Osteocyte (in vitro differentiated cells): ENCODE results near the gene C11orf24. TPM values are rescaled to one million over a fixed set of nuclear protein-coding genes. Genes with fewer than 3 reads are reported as not detected.
"Not testable (repeated sequence)": the region's sequence is repeated elsewhere in the genome, so short reads cannot be mapped to it uniquely, and the experiment has no call there.

Experiments
- DNase-seq: peaks from one replicate; pipeline ENCODE4 v3.0.0; 2021; ENCODE audit warnings: mixed read lengths; ENCODE audit not compliant: unreplicated experiment; ENCODE audit errors: extremely low spot score
- H3K27ac Mint-ChIP-seq: one replicate; pipeline ENCODE4 v1.8.0; 2021; ENCODE audit warnings: mild to moderate bottlenecking, mixed read lengths; ENCODE audit not compliant: unreplicated experiment
- H3K27me3 Mint-ChIP-seq: one replicate; pipeline ENCODE4 v1.8.0; 2021; ENCODE audit warnings: mixed read lengths; ENCODE audit not compliant: unreplicated experiment
- H3K36me3 Mint-ChIP-seq: one replicate; pipeline ENCODE4 v1.8.0; 2021; ENCODE audit warnings: mixed read lengths; ENCODE audit not compliant: unreplicated experiment
- H3K4me1 Mint-ChIP-seq: one replicate; pipeline ENCODE4 v1.8.0; 2021; ENCODE audit warnings: mixed read lengths; ENCODE audit not compliant: unreplicated experiment
- H3K4me3 Mint-ChIP-seq: one replicate; pipeline ENCODE4 v1.8.0; 2021; ENCODE audit warnings: mild to moderate bottlenecking, moderate library complexity, mixed read lengths; ENCODE audit not compliant: unreplicated experiment
- H3K9me3 Mint-ChIP-seq: one replicate; pipeline ENCODE4 v1.8.0; 2021; ENCODE audit warnings: mixed read lengths; ENCODE audit not compliant: unreplicated experiment
- CTCF ChIP-seq: fragments of 200-600 bp; sonication (generic); IDR thresholded peaks from 2 replicates; pipeline ENCODE4 v1.5.0; 2021; ENCODE audit warnings: antibody characterized with exemption, mild to moderate bottlenecking, moderate library complexity
- total RNA-seq: library from RNA; stranded (reverse); gene quantifications from 2 replicates; pipeline ENCODE4 v1.2.1, GENCODE V29; 2021

Gene C11orf24
- total RNA-seq, 1 donor from 2014 or later = 80.9 TPM

GRCh38 chr11:68302670-68303069 is 30.9 kb upstream of the C11orf24 start:
- no peak overlapping the region for H3K4me3 Mint-ChIP-seq
- H3K27me3 Mint-ChIP-seq = no peaks in the 10 kb centered on the region
- peaks cover 37% of the 10 kb centered on the region for H3K4me1 Mint-ChIP-seq
- DNase-seq = no peak
- no peak overlapping the region for H3K27ac Mint-ChIP-seq
- H3K36me3 Mint-ChIP-seq = no peaks in the 10 kb centered on the region
- no peaks in the 10 kb centered on the region for H3K9me3 Mint-ChIP-seq
- TF ChIP-seq CTCF = no peak

DNA sequence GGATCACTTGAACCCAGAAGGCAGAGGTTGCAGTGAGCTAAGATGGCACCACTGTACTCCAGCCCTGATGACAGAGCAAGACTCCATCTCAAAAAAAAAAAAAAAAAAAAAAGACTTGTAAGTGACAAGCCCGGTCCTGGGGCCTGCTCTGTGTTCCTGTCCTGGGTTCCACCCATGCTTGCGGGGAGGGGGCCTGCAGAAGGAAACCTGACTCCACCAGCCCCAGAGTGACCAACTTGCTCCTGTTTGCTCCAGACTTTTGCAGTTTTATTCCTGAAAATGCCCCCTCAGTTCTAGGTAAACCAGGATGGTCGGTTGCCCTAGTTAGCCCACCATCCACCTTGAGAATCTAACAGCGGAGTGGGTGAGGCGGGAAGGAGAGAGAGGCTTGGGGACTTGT is 30.5 kb upstream of the C11orf24 start:
- H3K36me3 Mint-ChIP-seq = no peaks in the 10 kb centered on the region
- DNase-seq = no peak
- H3K9me3 Mint-ChIP-seq = no peaks in the 10 kb centered on the region
- peaks cover 37% of the 10 kb centered on the region for H3K4me1 Mint-ChIP-seq
- H3K4me3 Mint-ChIP-seq = no peak overlapping the region
- H3K27ac Mint-ChIP-seq = no peak overlapping the region
- no peak for TF ChIP-seq CTCF
- H3K27me3 Mint-ChIP-seq = no peaks in the 10 kb centered on the region

DNA sequence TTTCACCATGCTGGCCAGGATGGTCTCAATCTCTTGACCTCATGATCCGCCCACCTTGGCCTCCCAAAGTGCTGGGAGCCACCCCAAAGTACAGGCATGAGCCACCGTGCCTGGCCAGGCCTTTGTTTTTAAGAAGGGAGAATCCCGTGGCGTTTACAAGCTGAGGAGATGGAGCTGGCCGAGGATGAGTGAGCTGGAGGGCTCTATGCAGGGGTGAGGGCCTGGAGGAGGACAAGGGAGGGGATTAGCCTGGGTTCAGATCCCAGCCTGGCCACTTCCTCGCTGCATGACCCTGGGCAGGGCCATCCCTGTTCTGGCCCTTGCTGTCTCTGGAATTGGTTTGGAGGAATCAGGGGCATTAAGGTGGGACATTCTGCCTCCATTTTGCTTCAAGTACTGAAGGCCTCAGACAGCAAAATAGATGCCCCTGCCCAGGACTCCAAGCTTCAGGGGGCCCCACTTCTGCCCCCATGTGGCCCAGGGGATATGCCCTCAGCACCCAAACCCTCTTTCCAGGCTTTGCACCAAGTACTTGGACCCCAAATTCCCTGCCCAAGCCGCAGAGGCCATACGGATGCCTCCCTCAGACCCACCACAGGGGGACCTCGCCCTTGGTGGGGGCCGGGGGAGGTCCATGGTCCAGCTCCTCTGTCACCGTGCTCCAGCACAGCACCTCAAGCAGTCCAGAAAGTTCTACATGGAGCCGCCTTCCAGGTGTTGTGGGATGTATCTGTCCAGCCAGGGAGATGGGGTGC is 28.5 kb upstream of the C11orf24 start:
- H3K4me3 Mint-ChIP-seq = no peak overlapping the region
- no peak for TF ChIP-seq CTCF
- H3K27ac Mint-ChIP-seq = no peak overlapping the region
- H3K4me1 Mint-ChIP-seq = peaks cover 24% of the 10 kb centered on the region
- H3K27me3 Mint-ChIP-seq = no peaks in the 10 kb centered on the region
- no peaks in the 10 kb centered on the region for H3K36me3 Mint-ChIP-seq
- no peak for DNase-seq
- H3K9me3 Mint-ChIP-seq = no peaks in the 10 kb centered on the region

DNA sequence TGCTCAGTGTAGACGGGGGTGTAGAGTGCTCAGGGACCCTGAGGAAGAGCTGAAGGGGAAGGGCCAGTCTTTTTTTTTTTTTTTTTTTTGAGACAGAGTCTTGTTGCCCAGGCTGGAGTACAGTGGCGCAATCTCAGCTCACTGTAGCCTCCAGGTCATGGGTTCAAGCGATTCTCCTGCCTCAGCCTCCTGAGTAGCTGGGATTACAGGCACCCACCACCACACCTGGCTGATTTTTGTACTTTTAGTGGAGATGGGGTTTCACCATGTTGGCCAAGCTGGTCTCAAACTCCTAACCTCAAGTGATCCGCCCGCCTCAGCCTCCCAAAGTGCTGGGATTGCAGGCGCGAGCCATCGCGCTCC is 27.7 kb upstream of the C11orf24 start:
- peaks cover 24% of the 10 kb centered on the region for H3K4me1 Mint-ChIP-seq
- not testable (repeated sequence) for DNase-seq, H3K4me3 Mint-ChIP-seq, H3K9me3 Mint-ChIP-seq, H3K27ac Mint-ChIP-seq, H3K27me3 Mint-ChIP-seq, H3K36me3 Mint-ChIP-seq

DNA sequence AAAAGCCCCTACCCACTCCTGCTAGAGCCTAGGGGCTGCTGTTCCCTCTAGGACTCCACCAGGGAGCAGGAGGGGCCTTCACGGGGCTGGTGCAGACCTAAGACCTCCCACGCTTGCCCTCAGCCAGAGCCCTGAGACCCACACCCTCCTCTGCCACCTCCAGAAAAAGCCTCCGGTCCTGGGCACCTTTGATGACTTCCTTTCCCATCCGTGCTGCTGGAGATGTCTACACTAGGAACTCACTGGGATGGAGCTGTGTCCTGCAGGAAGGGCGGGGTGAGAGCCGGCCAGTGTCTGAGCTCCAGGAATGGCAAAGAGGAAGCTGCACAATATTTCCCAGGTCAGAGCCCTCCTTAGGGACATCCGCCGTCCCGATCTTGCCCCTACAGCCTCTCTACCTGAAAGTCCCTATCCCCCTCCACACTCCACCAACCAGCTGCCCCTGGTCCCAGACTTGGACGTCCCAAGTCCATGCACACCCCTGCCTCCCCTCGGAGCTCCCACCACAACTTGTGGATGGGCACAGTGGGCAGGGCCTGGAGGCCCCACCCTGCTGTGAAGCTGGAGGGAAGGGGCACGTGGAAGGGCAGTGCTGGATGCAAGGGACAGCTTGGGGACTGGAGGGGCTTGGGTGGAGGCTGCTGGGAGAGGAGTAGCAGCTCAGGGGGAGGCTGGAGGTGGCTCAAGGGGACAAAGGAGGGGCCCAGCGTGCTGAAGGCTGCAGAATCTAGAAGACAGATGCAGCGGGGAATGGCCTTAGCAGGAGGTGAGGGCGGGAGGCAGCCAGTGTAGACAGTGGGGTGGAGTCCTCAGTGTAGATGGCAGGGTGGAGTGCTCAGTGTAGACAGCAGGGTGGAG is 27.1 kb upstream of the C11orf24 start:
- H3K9me3 Mint-ChIP-seq = no peaks in the 10 kb centered on the region
- no peaks in the 10 kb centered on the region for H3K27me3 Mint-ChIP-seq
- H3K4me3 Mint-ChIP-seq = no peak overlapping the region
- H3K27ac Mint-ChIP-seq = peak overlapping the region; percentile 39
- H3K36me3 Mint-ChIP-seq = no peaks in the 10 kb centered on the region
- TF ChIP-seq CTCF = no peak
- no peak for DNase-seq
- H3K4me1 Mint-ChIP-seq = peaks cover 24% of the 10 kb centered on the region
